Measurements from ENCODE around the gene SYTL5.

Gene SYTL5

DNA sequence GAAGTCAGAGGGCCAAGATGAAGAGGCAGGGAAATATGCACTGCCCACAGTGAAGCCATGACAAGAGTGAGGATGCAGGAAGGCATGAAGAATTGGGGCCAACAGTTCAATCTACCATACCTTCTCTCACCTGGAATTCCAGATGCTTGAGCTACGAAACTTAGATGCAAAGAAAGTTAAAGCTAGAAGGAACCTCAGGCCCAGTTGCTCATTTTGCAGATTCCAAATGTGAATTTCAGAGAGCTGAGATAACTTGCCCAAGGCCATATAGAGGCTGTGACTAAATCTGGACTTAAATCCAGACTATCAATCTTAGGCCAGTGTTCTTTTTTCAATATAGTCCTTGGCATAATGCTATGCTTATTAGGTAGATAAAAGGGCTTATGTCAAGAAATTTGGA lies 121.6 kb downstream of the SYTL5 start:
- in situ Hi-C loops (cut with HindIII; ENCODE audit: low sequenced_read_pairs): no loop called here

DNA sequence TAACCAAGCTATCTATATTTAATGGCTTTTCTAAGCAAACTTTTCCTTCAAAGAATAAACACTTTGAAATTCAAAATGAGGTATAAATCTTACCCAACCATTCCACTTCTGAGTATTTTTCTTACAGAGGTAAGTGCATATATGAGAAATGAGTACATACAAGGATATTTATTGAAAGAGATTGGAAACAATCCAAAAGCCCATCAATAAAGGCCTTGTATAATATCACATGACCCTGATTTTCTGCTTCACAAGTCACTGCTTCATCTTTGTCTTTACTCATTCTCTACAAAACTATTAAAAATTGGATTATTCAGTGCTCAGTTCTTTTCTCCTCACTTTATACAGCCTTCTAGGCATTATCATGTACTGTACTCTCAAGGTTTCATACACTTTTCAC lies 123.0 kb downstream of the SYTL5 start:
- in situ Hi-C loops (cut with HindIII; ENCODE audit: low sequenced_read_pairs): no loop called here

DNA sequence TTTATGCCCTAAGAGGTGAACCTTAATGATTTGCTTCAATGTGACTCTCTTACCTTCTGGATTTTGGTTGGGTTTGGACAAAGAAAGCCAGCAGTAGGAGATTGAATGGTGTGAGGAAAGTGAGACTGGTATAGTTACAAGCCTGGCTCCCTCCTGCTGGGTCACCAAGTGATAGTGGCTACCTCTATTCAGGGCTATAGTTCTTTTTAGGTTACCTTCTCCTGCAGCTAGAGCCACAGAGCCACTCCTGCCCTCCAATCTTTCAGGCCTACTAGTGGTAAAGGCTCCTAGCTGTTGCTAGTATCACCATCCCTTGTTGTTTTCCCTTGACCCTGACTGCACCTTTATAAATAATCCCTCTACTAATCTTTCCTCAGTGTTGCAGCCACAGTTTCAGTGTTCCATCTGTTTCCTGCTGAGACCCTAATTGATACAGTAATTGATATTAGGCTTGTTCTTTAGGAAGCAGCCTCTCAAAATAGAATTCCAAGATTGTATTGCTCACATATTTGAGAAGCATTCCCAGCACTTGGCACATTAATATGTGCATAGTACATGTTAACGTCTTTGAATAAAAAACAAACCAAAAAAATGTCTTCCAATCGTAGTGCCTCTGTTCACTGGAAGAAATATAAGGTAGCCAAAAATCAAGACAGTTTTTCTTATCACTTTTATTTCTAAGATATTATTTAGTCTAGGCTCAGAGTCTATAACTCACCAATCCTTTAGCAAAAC lies 132.0 kb downstream of the SYTL5 start:
- in situ Hi-C loops (cut with HindIII; ENCODE audit: low sequenced_read_pairs): no loop called here

DNA sequence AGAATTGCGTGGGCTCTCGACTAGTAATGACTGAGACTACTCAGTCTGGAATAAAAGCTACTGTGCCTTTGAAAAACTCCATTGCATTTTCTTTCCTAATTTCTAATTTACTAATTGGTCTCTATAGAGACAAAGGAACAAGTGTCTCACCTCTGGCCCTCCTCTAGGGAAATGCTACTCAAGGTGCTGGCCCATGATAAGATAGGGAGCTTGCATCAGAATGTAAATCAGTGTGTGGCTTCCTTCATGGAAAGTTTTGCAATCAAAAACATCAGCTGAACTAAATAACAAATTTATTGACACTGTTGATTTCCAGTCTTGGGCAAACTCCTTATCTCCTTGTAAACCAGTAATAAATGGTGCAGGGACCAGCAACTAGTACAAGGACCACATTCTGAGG lies 132.5 kb downstream of the SYTL5 start:
- in situ Hi-C loops (cut with HindIII; ENCODE audit: low sequenced_read_pairs): no loop called here

DNA sequence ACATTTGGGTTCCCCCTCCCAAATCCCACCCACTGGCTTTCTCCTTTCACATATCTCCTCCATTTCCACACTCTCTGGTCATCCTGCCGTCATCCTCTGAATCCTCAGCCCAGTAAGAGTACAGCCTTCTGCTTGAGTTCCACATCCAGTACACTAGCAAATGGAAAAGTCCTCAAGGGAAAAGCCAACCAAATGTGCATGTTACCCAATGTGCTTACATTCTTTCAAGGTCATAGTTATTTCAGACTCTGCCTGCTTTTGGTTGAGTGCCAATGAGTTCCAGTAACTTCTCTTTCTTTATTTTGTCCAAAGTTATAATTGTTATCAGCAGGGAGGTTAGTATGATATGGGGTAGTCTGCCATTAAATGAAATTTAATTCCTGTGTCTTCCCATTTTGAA lies 136.3 kb downstream of the SYTL5 start:
- in situ Hi-C loops (cut with HindIII; ENCODE audit: low sequenced_read_pairs): no loop called here

DNA sequence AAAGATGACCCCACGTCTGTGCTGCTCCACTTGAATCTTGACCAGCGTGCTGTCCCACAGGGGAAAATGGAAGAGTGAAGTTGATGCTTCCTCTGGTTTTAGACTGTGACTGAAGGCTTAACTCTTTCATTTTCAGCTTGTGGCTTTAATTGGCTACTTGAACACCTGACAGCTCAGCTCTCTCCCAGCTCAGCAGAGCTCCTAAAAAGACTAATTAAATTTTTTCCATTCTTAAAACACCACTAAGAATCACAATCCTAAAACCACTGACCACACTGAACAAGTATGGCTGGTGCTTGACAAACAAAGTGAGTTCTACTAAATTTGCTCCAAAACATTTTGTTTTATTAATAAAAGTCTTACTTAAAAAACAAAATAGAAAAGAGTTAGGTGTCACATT lies 142.7 kb downstream of the SYTL5 start:
- in situ Hi-C loops (cut with HindIII; ENCODE audit: low sequenced_read_pairs): no loop called here

DNA sequence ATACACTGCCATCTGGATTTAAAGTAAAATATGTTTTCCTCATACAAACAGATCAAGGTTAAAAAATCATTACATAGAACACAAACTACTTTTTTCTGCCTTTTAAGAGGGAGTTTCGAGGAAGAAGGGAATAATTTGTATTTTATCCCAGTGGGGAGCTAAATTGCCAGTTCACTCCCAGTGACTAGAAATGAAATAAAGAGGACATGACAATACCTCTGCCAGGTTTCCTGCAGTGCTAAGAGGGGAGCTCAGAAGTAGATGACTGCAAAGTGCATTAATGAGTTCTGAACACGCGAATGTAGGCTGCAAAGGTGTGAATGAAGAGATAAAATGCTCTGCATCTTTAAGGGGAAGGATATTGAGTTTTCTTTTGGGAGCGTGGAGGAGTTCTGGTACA lies 144.6 kb downstream of the SYTL5 start:
- in situ Hi-C loops (cut with HindIII; ENCODE audit: low sequenced_read_pairs): no loop called here

DNA sequence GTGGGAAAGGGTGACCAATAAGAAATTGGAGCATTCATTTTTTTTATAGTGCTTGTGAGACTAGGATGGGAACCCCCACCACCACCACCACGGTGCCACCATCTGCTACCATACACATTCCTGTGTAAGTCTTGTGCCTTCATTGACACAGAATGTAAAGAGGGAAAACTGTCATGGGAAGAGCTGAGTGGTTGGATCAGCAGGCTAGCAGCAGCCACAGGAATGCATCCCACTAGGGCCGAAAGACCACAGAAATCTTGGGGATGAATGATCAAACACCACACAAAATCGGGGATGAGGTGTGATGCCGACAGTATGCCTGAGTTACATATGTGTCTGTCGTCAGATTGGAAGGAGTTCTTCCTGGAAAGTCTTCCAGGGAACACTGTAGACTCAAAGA lies 145.1 kb downstream of the SYTL5 start:
- in situ Hi-C loops (cut with HindIII; ENCODE audit: low sequenced_read_pairs): no loop called here

DNA sequence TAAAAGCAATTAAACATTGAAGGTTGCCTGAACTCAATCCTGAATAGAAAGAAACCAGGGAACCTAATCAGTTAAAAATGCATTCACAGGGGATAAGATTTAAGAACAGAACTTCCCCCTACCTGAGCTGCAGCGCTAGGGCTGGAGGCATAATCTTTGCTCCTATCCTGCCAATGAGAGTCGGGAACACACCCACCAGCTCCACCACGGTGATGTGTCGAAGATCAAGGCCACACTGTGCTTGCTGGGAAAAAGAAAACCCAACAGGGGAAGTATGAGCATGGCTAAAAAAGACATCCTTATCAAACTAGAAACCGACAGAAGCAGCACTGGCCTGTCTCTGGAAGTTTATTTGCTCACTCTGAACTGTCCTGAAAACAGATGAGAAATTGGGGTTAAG lies 148.0 kb downstream of the SYTL5 start:
- in situ Hi-C loops (cut with HindIII; ENCODE audit: low sequenced_read_pairs): no loop called here

DNA sequence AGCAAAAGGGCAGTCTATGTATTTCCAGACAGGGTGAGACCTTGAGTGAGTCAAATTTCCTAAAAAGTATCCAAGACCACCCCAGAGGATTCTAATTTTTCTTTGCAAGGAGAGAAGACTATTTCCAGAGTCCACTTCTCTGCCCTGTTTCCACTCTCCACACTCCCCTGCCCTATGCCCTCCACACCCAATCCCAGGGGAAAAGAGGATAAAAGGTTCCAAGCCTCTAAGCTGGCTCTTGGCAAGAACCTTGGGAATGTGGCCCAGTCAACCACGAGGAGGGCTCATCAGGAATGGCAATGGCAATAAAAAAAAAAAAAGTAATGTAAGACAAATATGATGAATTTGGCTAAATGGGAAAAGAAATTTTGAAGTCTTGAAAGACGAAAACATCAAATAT lies 148.5 kb downstream of the SYTL5 start:
- in situ Hi-C loops (cut with HindIII; ENCODE audit: low sequenced_read_pairs): no loop called here

DNA sequence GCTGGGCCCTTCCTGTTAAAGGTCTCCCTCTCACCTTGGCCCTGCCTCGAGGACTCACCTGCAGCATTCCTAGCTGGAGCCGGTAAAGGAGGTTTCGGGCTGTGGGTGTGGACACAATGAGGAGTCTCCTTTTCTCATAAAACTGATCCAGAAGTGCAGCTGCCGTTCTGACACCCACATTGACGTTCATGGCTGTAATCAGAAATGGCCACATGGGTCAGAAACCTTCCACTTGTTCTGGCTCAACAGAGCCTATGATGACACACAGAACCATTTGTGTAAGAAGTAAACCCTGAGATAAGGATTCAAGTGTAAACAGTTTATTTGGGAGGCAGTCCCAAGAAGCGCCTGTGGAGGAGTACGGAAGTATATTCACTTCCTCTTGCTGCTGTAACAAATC lies 150.5 kb downstream of the SYTL5 start:
- in situ Hi-C loops (cut with HindIII; ENCODE audit: low sequenced_read_pairs): no loop called here

DNA sequence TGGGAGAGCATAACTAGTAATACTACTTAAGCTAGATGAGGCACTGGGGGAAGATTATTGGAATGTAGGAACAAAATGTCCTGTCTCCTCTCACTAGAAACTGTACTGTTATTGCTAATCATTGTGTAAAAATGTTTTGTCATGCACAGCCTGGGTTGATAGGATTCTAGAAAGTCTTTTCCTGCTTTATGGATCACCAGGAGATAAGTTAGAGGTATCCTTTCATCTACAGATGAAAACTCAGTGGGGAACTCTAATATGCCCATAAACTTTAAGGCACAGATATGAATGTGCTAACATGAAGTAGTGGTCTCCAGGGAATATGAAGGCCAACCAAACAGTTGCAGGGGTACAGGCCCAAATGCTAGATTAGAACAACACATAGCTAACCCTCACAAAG lies 156.8 kb downstream of the SYTL5 start:
- in situ Hi-C loops (cut with HindIII; ENCODE audit: low sequenced_read_pairs): no loop called here

DNA sequence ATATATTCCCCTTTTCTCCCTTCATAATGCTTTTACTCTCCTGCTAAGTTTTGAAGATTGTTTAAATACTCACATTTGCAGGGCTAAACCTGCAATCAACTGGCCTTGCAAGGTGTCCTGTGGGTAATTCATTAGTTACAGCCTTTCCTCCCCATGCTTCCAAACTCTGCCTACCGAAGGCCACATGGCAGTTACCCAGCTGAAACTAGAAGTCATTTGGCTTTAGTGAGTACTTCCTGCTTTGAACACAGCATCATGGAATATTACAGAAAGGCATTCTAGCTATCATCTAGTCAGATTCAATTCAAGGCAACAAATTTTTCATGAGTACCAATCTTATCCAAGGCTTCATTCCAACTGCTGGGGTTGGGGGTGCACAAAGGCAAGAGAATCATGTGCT lies 158.7 kb downstream of the SYTL5 start:
- in situ Hi-C loops (cut with HindIII; ENCODE audit: low sequenced_read_pairs): no loop called here

DNA sequence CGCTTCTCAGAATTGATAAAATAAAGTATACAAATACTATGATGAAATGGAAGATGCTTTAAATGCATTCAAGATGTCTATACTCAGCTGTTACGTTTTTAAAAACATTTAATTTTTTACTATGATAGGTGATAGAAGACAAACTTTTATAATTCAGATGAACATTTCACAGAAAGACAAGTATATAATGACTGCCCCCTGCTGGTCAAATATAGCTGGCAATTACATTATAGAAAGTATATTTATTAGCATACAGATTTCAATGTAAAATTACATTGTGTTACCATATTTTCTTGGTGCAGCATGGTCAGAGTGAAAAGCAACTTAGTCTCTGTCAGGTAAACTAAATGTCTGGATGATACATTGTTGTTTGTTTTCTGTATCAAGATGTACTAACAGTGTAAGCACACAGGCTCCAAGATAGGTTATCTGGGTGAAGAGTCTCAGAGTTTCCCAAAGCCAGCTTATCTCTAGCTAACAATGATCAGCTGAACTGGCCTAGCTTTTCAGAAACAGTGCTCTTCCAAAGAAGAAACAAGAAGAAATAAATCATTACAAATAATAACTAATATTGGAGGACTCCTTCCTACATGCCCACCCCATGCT lies 160.2 kb downstream of the SYTL5 start:
- in situ Hi-C loops (cut with HindIII; ENCODE audit: low sequenced_read_pairs): no loop called here

DNA sequence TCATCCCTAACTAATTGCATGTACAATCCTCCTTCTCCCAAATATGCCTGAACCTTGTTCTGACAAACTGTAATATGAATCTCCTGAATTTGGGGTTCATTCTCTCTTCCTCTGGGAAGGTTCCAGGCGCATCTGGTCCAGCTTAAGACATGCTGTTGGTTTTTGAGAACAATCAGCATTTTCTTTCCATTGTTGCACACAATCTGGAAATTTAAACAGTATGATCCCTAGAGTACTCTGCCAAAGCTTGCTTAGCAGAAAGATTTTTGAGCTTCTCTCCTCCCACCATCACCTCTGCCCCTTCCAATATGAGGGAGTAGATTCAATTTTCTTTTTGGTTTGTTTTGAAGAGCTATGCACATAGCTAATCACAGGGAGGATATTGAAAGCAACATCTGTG lies 164.2 kb downstream of the SYTL5 start:
- in situ Hi-C loops (cut with HindIII; ENCODE audit: low sequenced_read_pairs): no loop called here

DNA sequence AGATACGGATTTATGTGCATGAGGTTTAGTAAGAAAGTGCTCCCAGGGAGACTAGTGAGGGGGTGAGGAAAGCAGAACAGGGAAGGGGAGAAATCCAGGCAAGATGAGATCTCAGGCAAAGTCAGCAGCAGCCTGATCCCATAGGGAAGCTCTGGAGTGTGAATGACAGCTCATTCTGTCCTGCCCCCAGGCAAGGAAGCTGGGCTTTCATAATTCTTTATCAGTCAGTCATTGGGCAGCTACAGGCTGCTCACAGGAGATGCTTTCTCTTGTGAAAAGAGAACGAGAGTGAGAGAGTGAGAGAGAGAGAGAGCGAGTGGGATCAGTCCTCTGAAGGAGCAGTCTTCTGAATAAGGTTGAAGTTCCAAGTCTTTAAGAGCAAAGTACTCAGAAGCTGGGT lies 166.2 kb downstream of the SYTL5 start:
- in situ Hi-C loops (cut with HindIII; ENCODE audit: low sequenced_read_pairs): no loop called here

DNA sequence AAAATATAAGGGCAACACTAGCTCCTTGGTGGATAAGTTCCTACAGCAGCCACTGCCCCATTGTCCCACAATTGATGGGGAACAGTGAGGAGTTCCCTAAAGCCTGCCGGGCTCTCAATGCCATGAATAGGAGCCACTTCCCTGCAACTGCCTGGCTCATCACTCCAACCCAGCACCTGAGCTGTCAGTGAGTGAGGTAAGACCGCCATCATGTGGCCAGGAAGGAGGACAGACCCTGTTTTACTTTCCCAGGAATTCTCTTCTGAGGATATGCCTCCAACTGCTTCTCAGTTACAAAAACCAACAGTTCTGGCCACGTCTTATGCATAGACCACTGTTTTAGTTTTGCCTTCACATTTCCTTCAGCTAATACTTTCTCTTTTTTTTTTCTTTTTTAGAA lies 168.8 kb downstream of the SYTL5 start:
- in situ Hi-C loops (cut with HindIII; ENCODE audit: low sequenced_read_pairs): no loop called here

DNA sequence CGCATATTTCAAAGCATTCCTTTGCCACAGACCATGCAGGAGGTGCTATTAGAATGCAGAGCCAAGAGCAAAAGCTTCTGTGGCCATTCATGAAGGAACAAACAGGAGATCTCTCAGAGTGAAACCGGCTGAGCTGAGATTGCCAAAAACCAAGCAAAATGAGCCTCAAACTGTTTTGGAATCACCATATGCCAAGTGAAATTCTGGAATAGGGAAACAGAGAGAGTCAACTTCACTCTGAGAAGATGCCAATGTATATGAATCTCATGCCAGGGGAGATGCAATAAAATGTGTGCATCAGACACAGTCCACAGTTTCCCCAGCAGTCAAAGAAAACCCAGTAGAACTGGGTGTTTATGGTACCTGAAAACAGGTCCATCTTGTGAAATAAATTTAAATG lies 172.0 kb downstream of the SYTL5 start:
- in situ Hi-C loops (cut with HindIII; ENCODE audit: low sequenced_read_pairs): no loop called here
